LNCAP (cell line): ENCODE measurements around the gene VWA7.

Experiments
- CTCF ChIP-seq: fragments of 450-650 bp; IDR thresholded peaks from 2 replicates; pipeline ENCODE4 v1.5.1; 2017; ENCODE audit warnings: mild to moderate bottlenecking

Gene VWA7

GRCh38 chr6:31739639-31740396, 37.3 kb downstream of the VWA7 start, which contains the start of gene MSH5:
TSS of gene MSH5 (plus strand) at chr6:31740005. CDS start at chr6:31740467, 462 bp downstream.
- TF ChIP-seq CTCF = no peak

- TF ChIP-seq CTCF = peak; percentile 45; the same call in 1 of the 2 replicates
These were observed 38.8 kb downstream of the VWA7 start for GRCh38 chr6:31737991-31738979.

- TF ChIP-seq CTCF = no peak
These were observed 39.7 kb downstream of the VWA7 start for GRCh38 chr6:31737315-31737990.

GRCh38 chr6:31736768-31737314, 40.3 kb downstream of the VWA7 start:
- no peak for TF ChIP-seq CTCF

- TF ChIP-seq CTCF = no peak
These were observed 40.9 kb downstream of the VWA7 start, which contains the start of gene CLIC1 for GRCh38 chr6:31736021-31736767. TSS of gene CLIC1 (minus strand) at chr6:31736530. CDS start at chr6:31736300, 230 bp downstream.

GRCh38 chr6:31734821-31735406, 42.2 kb downstream of the VWA7 start:
- TF ChIP-seq CTCF = no peak
